ENCODE measurements around the gene SBNO2. TPM values are rescaled to one million over a fixed set of nuclear protein-coding genes. Genes with fewer than 3 reads are reported as not detected.
A peak's percentile ranks its signal among the peaks of the same experiment; 100 is the strongest.

Gene SBNO2
- polyA plus RNA-seq, 1 of the 3 experiments (the other 2 are of a cell fraction), result 18.3 TPM

DNA sequence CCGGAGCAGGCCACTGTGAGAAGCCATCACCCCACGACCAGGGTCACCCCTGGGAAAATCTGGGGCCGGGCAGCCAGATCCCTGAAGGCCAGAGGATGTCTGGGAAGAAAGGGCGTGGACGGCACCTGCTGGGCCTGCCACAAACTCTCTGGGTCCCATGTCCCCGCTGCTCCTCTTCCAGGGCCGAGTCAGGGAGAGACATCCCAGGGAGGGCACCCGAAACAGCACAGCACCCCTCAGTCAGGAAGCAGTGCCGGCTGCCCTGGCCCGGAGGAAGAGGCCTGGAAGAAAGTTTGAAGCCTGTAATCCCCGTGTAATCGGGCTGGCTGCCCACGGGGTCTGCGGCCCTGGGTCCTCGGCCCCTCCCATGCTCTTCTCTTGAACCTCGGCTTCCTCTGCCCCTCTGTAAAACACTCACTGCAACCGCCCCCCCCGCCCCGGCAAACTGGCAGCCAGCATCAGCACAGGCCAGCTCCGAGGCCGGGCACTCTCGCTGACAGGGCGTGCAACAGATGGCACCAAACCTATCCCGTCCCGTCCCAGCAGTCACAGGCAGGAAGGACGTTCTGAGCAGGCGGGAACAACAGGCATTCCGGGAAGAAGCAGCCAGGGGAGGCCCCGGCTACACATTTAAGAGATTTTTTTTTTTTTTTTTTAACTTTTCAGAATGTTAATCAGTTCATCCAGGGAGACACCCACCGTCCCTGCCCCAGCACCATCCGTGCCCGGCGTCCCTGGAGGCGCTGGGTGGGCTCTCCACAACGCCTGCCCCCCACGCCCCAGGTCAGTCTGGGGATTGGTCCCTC is 1.5 kb downstream of the SBNO2 start:
- H4K20me1 ChIP-seq (ENCODE audit: insufficient read depth), result peaks cover 11% of the 10 kb centered on the region; the same call in 1 of the 2 replicates
- ChIA-PET POLR2A (no interaction called here), CTCF (no interaction called here)
- DNase-seq, result peak; percentile 64
- TF ChIP-seq MXI1 (IDR thresholded peaks at IDR 0.05; ENCODE audit: low read depth, low read length), result 0 out of 2 replicates have a peak, but pooled peaks have one; percentile 23
- TF ChIP-seq RAD21 (IDR thresholded peaks at IDR 0.05; ENCODE audit: low read length), result no peak
- no peaks in the 10 kb centered on the region for H3K9me2 ChIP-seq
- no peaks in the 10 kb centered on the region for H3K9me3 ChIP-seq
- H3K9ac ChIP-seq, result peak overlapping the region; percentile 87
- H3K36me3 ChIP-seq (replicated peaks in 1 of 2; ENCODE audit: control insufficient read depth in 1 of 2, insufficient read depth in 2 of 2, low read length in 1 of 2), result peaks cover 0 to 2% of the 10 kb centered on the region in 2 experiments
- WGBS (ENCODE audit: low lambda C conversion rate), result 14% methylated on average over 18 of the region's 36 CpGs
- peaks cover 29 to 38% of the 10 kb centered on the region in 2 experiments; a peak in 3 of 4 replicates for H3K4me1 ChIP-seq (ENCODE audit: control insufficient read depth in 1 of 2, insufficient read depth in 2 of 2, low read depth in 1 of 2, low read length in 1 of 2)
- H3K4me3 ChIP-seq (ENCODE audit: low read depth in 2 of 2, low read length in 1 of 2), result peak overlapping the region; percentile 69 to 84
- peaks cover 70% of the 10 kb centered on the region for H3K79me2 ChIP-seq (ENCODE audit: insufficient read depth)
- H3K27ac ChIP-seq (ENCODE audit: low read depth in 2 of 2, low read length in 1 of 2), result peak overlapping the region; percentile 57 to 69
- H2AFZ ChIP-seq (ENCODE audit: low read depth), result no peak overlapping the region
- H3K4me2 ChIP-seq, result peak overlapping the region; percentile 99
- no peaks in the 10 kb centered on the region for H3K27me3 ChIP-seq (ENCODE audit: insufficient read depth)
- H3F3A ChIP-seq (replicated peaks; ENCODE audit: insufficient read depth), result peaks cover 15% of the 10 kb centered on the region

DNA sequence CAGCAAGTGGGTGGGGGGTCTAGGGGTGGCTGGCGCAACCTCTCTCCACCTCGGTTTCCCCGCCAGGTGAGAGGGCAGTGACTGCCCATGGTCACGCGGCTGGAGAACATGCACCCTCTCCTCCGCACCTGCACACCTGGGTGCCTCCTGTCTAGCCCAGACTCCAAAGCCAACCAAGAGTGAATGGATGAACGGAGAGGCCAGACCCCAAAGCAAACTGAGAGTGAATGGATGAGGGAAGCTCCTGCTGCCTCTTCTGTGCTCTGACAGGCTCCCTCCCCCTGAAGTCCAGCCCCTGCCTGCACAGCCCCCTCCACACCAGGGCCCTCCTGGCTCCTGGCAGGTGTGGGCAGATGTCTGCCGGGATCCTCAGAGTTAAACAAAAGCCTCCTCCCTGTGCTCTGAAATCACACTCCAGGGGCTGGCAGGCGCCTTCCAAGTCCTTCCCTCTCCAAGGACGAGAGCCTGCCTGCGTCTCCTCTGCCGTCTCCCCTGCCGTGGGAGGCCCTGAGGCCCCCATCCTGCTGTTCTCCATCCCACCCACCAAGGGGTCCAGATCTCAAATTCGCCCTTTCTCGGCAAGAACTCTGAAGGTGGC is 2.2 kb downstream of the SBNO2 start:
- DNase-seq, result no peak
- peaks cover 15% of the 10 kb centered on the region for H3F3A ChIP-seq (replicated peaks; ENCODE audit: insufficient read depth)
- H3K4me3 ChIP-seq (ENCODE audit: low read depth in 2 of 2, low read length in 1 of 2), result peak overlapping the region in 1 of 2 experiments; percentile 26; a peak in 1 of 4 replicates
- H3K36me3 ChIP-seq (replicated peaks in 1 of 2; ENCODE audit: control insufficient read depth in 1 of 2, insufficient read depth in 2 of 2, low read length in 1 of 2), result peaks cover 0 to 2% of the 10 kb centered on the region in 2 experiments
- peaks cover 19% of the 10 kb centered on the region for H4K20me1 ChIP-seq (ENCODE audit: insufficient read depth)
- ChIA-PET POLR2A (interaction anchor here (0.6 kb wide), 1 partner anchor 206 kb away, joined by 6 read pairs; no protein-coding TSS in a partner anchor), CTCF (interaction anchor here (1.0 kb wide), 1 partner anchor 59 kb away, joined by 6 read pairs; no protein-coding TSS in a partner anchor)
- H3K27me3 ChIP-seq (ENCODE audit: insufficient read depth), result no peaks in the 10 kb centered on the region
- H2AFZ ChIP-seq (ENCODE audit: low read depth), result no peak overlapping the region
- peak overlapping the region; percentile 87; the same call in 1 of the 2 replicates for H3K9ac ChIP-seq
- peaks cover 29 to 31% of the 10 kb centered on the region in 2 experiments; a peak in 3 of 4 replicates for H3K4me1 ChIP-seq (ENCODE audit: control insufficient read depth in 1 of 2, insufficient read depth in 2 of 2, low read depth in 1 of 2, low read length in 1 of 2)
- peaks cover 75% of the 10 kb centered on the region for H3K79me2 ChIP-seq (ENCODE audit: insufficient read depth)
- no peaks in the 10 kb centered on the region for H3K9me2 ChIP-seq
- 89% methylated on average over 3 of the region's 15 CpGs for WGBS (ENCODE audit: low lambda C conversion rate)
- peak overlapping the region; percentile 99; the same call in 1 of the 2 replicates for H3K4me2 ChIP-seq
- H3K9me3 ChIP-seq, result no peaks in the 10 kb centered on the region
- TF ChIP-seq, protein P1, sequence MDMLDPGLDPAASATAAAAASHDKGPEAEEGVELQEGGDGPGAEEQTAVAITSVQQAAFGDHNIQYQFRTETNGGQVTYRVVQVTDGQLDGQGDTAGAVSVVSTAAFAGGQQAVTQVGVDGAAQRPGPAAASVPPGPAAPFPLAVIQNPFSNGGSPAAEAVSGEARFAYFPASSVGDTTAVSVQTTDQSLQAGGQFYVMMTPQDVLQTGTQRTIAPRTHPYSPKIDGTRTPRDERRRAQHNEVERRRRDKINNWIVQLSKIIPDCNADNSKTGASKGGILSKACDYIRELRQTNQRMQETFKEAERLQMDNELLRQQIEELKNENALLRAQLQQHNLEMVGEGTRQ (IDR thresholded peaks at IDR 0.05; ENCODE audit: borderline replicate concordance, low read depth, low read length), result no peak
- TF ChIP-seq YY1 (IDR thresholded peaks at IDR 0.05; ENCODE audit: low read depth) (no peak), RFX5 (IDR thresholded peaks at IDR 0.05; ENCODE audit: low read length) (no peak), SMC3 (IDR thresholded peaks at IDR 0.05; ENCODE audit: low read depth, low read length) (no peak), CHD2 (IDR thresholded peaks at IDR 0.05; ENCODE audit: low read length, partially characterized antibody) (no peak), NRF1 (IDR thresholded peaks at IDR 0.05; ENCODE audit: low read depth, low read length) (no peak), NFIC (IDR thresholded peaks at IDR 0.05; ENCODE audit: borderline replicate concordance) (no peak), RAD21 (IDR thresholded peaks at IDR 0.05; ENCODE audit: low read length) (no peak), SIN3A (IDR thresholded peaks at IDR 0.05; ENCODE audit: borderline replicate concordance, low read depth, low read length) (no peak), MEF2A (IDR thresholded peaks at IDR 0.05; ENCODE audit: borderline replicate concordance, low read depth) (no peak)
- TF ChIP-seq, protein P2, sequence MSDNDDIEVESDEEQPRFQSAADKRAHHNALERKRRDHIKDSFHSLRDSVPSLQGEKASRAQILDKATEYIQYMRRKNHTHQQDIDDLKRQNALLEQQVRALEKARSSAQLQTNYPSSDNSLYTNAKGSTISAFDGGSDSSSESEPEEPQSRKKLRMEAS (IDR thresholded peaks at IDR 0.05; ENCODE audit: low read depth), result no peak
- TF ChIP-seq, protein P3, sequence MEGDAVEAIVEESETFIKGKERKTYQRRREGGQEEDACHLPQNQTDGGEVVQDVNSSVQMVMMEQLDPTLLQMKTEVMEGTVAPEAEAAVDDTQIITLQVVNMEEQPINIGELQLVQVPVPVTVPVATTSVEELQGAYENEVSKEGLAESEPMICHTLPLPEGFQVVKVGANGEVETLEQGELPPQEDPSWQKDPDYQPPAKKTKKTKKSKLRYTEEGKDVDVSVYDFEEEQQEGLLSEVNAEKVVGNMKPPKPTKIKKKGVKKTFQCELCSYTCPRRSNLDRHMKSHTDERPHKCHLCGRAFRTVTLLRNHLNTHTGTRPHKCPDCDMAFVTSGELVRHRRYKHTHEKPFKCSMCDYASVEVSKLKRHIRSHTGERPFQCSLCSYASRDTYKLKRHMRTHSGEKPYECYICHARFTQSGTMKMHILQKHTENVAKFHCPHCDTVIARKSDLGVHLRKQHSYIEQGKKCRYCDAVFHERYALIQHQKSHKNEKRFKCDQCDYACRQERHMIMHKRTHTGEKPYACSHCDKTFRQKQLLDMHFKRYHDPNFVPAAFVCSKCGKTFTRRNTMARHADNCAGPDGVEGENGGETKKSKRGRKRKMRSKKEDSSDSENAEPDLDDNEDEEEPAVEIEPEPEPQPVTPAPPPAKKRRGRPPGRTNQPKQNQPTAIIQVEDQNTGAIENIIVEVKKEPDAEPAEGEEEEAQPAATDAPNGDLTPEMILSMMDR (IDR thresholded peaks at IDR 0.05), result no peak
- peak overlapping the region; percentile 57 to 69; a peak in 2 of 4 replicates for H3K27ac ChIP-seq (ENCODE audit: low read depth in 2 of 2, low read length in 1 of 2)

Measured in SK-N-SH (cell line).